Hepatocyte (in vitro differentiated cells): Measurements from ENCODE around the gene C9orf57.

ENCODE experiments used
- CTCF ChIP-seq: fragments of 200-600 bp; sonication (generic); IDR thresholded peaks from 2 replicates; pipeline ENCODE4 v1.5.1; 2016; ENCODE audit warnings: antibody characterized with exemption, mild to moderate bottlenecking; ENCODE audit not compliant: poor library complexity
- EZH2 ChIP-seq: fragments of 200-600 bp; sonication (generic); IDR thresholded peaks from 2 replicates; pipeline ENCODE4 v1.6.1; 2016; ENCODE audit warnings: antibody characterized with exemption, mild to moderate bottlenecking, borderline replicate concordance
- EZH2phosphoT487 ChIP-seq: fragments of 200-600 bp; sonication (generic); IDR thresholded peaks from one replicate; pipeline ENCODE4 v1.6.1; 2018; ENCODE audit warnings: antibody characterized with exemption, mild to moderate bottlenecking, low read depth, moderate library complexity; ENCODE audit not compliant: unreplicated experiment, severe bottlenecking

GRCh38 chr9:72006501-72006900 is 53.9 kb downstream of the C9orf57 start:
- TF ChIP-seq CTCF (no peak), EZH2phosphoT487 (no peak), EZH2 (no peak)
